ENCODE measurements around the gene MPP2. TPM values are rescaled to one million over a fixed set of nuclear protein-coding genes. Genes with fewer than 3 reads are reported as not detected.
"Not testable (repeated sequence)": the region's sequence is repeated elsewhere in the genome, so short reads cannot be mapped to it uniquely, and the experiment has no call there.

MPP2 gene, protein sequence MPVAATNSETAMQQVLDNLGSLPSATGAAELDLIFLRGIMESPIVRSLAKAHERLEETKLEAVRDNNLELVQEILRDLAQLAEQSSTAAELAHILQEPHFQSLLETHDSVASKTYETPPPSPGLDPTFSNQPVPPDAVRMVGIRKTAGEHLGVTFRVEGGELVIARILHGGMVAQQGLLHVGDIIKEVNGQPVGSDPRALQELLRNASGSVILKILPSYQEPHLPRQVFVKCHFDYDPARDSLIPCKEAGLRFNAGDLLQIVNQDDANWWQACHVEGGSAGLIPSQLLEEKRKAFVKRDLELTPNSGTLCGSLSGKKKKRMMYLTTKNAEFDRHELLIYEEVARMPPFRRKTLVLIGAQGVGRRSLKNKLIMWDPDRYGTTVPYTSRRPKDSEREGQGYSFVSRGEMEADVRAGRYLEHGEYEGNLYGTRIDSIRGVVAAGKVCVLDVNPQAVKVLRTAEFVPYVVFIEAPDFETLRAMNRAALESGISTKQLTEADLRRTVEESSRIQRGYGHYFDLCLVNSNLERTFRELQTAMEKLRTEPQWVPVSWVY
- 1 to 10 TPM; 1.6 to 1.7 TPM for total RNA-seq

DNA sequence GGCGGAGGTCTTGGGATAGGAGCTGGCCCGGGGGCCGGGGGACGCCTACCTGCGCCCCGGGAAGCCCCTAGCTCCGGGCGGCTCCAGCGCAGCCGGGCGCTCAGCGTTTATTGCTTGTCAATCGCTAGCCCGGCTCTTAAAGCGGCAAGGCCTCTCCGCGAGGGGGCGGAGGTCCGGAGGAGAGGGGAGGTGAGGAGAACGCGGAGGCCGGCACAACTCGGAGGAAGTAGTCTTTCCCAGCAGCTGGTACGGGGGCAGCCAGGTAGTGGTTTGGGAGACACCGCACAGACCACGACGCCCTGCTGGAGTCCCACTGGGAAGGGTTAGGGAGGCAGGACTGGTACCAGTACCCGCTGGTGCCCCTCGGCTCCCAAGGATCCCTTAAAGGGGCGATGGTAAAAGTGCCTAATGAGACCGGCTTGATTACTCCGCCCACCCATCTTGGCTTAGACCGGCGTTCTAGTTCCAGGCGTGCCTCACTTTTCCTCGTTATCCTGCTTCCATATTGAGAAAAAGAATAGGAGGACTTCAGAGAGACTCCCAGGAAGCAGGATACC is at the start of gene MPP2:
MPP2 (minus strand) TSS at position 112 of the 557 bp plus-strand sequence. CDS start 3,076 bp downstream, outside the sequence.
- POLR2A ChIA-PET, result interaction anchor here (0.6 kb wide), 1 partner anchor 694 kb away, joined by 10 read pairs; no protein-coding TSS in a partner anchor
- CTCF ChIA-PET, result interaction anchor here (0.8 to 1.7 kb wide), 2 partner anchors 10 to 27 kb away, joined by 3 to 4 read pairs; no protein-coding TSS in a partner anchor

- POLR2A ChIA-PET, result no interaction called here
Measured at GRCh38 chr17:43956222-43956621, 48.9 kb upstream of the MPP2 start.

DNA sequence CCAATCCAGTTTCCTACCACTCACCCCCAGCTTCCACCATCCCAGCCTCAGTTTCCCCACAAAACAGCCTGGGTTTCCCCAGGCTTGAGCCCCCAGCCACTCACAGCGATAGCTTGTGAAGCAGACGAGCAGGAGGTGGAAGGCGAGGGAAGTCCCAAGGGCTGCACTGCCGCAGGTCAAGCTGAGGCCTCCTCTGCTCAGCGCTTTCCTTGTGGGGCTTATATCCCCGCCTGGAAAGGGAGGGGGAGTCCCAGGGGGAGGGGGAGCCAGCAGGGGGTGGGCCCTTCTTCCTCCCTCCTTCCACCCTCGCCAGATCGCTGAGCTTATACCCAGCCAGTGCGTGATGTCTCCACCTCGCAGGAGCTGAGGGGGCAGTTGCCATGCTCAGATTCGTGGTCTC is 46.4 kb upstream of the MPP2 start, which contains the start of gene PYY:
PYY (minus strand) TSS at position 195 of the 400 bp plus-strand sequence. CDS start 457 bp downstream, outside the sequence.
- ChIA-PET POLR2A (no interaction called here), CTCF (interaction anchor here (0.8 kb wide), 1 partner anchor 10 kb away, joined by 3 read pairs; no protein-coding TSS in a partner anchor)

More at GRCh38 chr17:43956222-43956621, 48.9 kb upstream of the MPP2 start:
- CTCF ChIA-PET, result no interaction called here

DNA sequence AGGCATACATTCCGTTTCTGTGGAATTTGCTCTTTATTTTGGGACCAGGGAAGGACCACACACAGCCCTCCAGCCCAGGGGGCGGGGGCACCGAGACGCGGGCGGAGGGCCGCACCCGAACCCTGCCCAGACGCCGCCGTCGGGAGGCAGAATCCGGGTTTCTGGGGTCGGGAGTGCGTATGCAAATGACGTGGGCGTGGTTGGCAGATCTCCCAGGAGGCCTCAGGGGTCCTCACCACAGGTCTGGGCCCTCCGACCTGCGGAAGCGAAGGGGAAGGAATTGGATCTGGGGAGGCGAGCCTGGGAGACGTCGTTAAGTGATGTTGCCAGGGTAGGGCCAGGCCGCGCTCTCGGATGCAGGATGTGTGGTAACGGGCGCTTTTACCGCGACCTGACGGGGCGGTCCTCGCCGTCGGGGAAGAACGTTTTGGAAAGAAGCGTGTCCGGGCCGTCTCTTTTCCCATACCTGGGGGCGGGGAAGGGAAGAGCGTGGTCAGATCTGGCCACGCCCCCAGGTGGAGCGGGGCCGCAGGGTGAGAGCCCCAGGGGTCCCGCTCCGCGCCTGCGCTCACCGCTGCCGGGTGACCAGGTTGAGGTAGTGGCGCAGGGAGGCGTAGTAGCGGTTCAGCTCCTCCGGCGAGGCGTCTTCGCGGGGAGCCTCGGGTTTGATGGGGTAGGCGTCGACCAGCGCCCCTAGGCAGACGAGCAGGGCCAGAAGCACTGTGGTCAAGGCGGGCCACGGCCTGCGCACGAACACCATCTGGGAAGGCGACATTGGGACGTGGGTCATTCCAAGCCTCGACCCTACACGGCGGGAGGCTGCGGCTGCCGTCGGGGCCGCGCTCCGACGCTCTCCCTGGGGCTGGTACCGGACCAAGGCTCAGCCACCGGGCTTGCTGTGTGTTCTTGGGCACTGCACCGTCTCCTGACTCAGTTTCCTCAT is 45.7 kb upstream of the MPP2 start:
- ChIA-PET CTCF (interaction anchor here (0.8 kb wide), 1 partner anchor 9 kb away, joined by 3 read pairs; no protein-coding TSS in a partner anchor), POLR2A (no interaction called here)

DNA sequence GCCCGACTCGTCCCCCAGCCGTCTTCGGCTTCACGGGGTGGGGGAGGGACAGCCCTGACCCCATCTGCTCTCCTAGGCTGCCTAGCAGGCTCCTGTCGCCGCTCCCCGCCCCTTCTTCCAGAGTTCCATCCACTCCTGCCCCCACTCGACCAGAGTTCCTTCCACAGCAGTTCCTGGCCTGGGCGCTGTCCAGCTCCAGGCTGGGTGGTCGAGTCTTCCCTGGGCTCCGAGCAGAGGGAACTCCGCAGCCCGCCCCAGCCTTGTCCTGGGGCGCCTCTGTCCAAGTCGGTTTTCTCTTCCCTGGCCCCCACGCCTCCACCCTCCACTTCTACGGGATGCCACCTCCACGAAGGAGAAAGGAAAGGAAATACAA is 45.0 kb upstream of the MPP2 start:
- ChIA-PET CTCF (no interaction called here), POLR2A (no interaction called here)

- ChIA-PET CTCF (no interaction called here), POLR2A (no interaction called here)
Measured at GRCh38 chr17:43951750-43952149, 44.4 kb upstream of the MPP2 start.

DNA sequence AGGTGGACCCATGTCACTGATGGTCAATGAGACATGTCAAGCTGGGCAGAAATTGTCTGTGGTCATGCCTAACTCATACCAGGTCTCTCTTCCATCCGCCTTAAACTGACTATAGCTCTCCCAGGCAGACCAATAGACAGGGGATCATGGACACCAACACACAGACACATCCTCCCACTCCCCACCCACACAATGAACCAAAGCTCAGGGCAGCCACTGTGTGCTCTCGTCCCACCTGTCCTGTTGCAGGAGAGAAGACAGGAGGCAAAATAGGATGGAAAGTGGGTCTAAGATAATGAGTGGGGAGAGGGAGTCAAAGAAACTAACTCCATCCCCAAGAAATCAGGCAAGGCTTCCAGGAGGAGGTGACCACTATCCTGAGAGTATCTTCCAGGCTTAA is 43.2 kb upstream of the MPP2 start:
- ChIA-PET CTCF (interaction anchor here (0.6 kb wide), 1 partner anchor 19 kb away, joined by 3 read pairs; no protein-coding TSS in a partner anchor), POLR2A (interaction anchor here (0.6 kb wide), 1 partner anchor 145 kb away, joined by 3 read pairs; no protein-coding TSS in a partner anchor)

- ChIA-PET CTCF (interaction anchor here (0.6 kb wide), 1 partner anchor 18 kb away, joined by 3 read pairs; no protein-coding TSS in a partner anchor), POLR2A (interaction anchor here (0.6 kb wide), 1 partner anchor 145 kb away, joined by 3 read pairs; no protein-coding TSS in a partner anchor)
Measured at GRCh38 chr17:43949781-43950180, 42.4 kb upstream of the MPP2 start.

GRCh38 chr17:43946781-43947180 is 39.4 kb upstream of the MPP2 start:
- CTCF ChIA-PET, result interaction anchor here (0.8 to 2.4 kb wide), 2 partner anchors 37 to 48 kb away, joined by 3 to 10 read pairs; no protein-coding TSS in a partner anchor
- POLR2A ChIA-PET, result no interaction called here

DNA sequence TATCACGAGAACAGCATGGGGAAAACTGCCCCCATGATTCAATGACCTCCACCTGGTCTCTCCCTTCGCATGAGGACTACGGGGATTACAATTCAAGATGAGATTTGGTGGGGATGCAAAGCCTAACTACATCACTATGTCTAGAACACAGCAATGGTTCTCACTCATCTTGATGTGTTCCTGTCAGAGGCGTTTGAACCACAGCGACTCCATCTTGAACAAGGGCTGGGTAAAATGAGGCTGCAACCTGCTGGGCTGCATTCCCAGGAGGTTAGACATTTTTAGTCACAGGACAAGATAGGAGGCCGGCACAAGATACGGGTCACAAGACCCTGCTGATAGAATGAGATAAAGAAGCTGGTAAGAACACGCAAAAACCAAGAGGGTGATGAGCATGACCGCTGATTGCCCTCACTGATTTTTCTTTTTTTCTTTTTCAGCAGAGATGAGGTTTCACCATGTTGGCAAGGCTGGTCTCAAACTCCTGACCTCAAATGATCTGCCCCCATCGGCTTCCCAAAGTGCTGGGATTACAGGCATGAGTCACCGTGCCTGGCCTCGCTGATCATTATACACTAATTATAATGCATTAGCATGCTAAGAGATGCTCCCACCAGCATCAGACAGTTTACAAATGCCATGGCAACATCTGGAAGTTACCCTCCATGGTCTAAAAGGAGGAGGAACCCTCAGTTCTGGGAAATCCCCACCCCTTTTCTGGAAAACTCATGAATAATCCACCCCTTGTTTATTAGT is 37.9 kb upstream of the MPP2 start:
- ChIA-PET POLR2A (no interaction called here), CTCF (interaction anchor here (0.5 to 2.9 kb wide), 7 partner anchors 14 to 160 kb away, joined by 3 to 19 read pairs (median 8); no protein-coding TSS in a partner anchor)

GRCh38 chr17:43942051-43942685 is 34.8 kb upstream of the MPP2 start, which contains the start of gene PPY:
Gene PPY (minus strand): TSS chr17:43942476. CDS start chr17:43941654, 822 bp downstream.
- CTCF ChIA-PET, result interaction anchor here (1.4 kb wide), 1 partner anchor 49 kb away, joined by 3 read pairs; no protein-coding TSS in a partner anchor
- POLR2A ChIA-PET, result no interaction called here

- ChIA-PET POLR2A (no interaction called here), CTCF (interaction anchor here (0.6 to 1.4 kb wide), 2 partner anchors 42 to 306 kb away, joined by 3 to 5 read pairs; no protein-coding TSS in a partner anchor)
Measured at GRCh38 chr17:43940630-43941029, 33.3 kb upstream of the MPP2 start.

DNA sequence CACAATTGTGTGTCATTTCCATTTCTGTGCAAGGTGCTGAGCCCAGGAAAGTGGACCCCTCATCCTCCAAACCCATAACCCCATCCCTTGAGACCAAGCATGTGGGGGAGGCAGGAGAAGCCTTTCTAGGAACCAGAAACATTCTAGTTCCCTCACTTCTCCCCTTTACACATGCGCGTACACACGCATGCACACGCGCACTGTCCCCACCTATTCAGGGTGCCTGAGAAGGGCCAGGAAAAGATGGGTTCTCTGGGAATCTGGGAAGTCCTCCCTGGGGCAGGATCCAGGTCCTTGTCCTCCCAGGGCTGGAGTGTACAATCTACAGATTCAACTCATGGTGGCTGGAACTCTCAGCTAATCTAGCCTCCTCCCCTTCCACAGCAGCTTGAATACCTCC is 32.5 kb upstream of the MPP2 start:
- POLR2A ChIA-PET, result interaction anchor here (1.2 kb wide), 1 partner anchor 64 kb away, joined by 5 read pairs; no protein-coding TSS in a partner anchor
- CTCF ChIA-PET, result interaction anchor here (0.6 kb wide), 1 partner anchor 306 kb away, joined by 3 read pairs; no protein-coding TSS in a partner anchor

GRCh38 chr17:43939452-43939851 is 32.1 kb upstream of the MPP2 start:
- CTCF ChIA-PET, result not testable (repeated sequence)
- POLR2A ChIA-PET, result interaction anchor here (1.2 kb wide), 1 partner anchor 64 kb away, joined by 5 read pairs; no protein-coding TSS in a partner anchor

DNA sequence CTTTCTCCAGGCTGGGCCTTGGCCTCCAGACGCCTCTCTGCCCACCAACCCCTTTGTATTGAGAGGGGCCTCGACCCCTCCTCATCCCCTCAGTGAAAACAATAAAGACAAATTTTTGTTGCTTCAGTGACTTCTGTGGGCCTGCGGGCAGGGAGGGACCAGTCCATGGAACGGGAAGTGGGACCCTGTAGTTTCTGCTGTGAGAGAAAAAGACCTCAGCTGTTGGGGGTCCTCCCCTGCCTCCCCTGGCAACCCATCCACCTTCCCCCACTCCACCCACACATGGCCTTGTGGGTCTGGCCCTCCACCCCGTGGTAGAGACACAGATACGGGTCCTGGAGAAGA is 31.5 kb upstream of the MPP2 start:
- POLR2A ChIA-PET, result interaction anchor here (1.2 kb wide), 1 partner anchor 65 kb away, joined by 5 read pairs; no protein-coding TSS in a partner anchor
- CTCF ChIA-PET, result interaction anchor here (1.8 kb wide), 1 partner anchor 29 kb away, joined by 10 read pairs; no protein-coding TSS in a partner anchor

GRCh38 chr17:43936434-43936833 is 29.1 kb upstream of the MPP2 start:
- ChIA-PET POLR2A (no interaction called here), CTCF (no interaction called here)

- POLR2A ChIA-PET, result no interaction called here
- CTCF ChIA-PET, result interaction anchor here (1.2 kb wide), 1 partner anchor 8 kb away, joined by 3 read pairs; no protein-coding TSS in a partner anchor
Measured at GRCh38 chr17:43935926-43936261, 28.6 kb upstream of the MPP2 start.
